HuH-7 (cell line): ENCODE results near the gene LRP3.
A peak's percentile ranks its signal among the peaks of the same experiment; 100 is the strongest.
"Not testable (repeated sequence)": the region's sequence is repeated elsewhere in the genome, so short reads cannot be mapped to it uniquely, and the experiment has no call there.

Source experiments
- DNase-seq: peaks from one replicate; pipeline ENCODE4 v3.0.0; 2011; ENCODE audit warnings: low spot score

The LRP3 gene, protein sequence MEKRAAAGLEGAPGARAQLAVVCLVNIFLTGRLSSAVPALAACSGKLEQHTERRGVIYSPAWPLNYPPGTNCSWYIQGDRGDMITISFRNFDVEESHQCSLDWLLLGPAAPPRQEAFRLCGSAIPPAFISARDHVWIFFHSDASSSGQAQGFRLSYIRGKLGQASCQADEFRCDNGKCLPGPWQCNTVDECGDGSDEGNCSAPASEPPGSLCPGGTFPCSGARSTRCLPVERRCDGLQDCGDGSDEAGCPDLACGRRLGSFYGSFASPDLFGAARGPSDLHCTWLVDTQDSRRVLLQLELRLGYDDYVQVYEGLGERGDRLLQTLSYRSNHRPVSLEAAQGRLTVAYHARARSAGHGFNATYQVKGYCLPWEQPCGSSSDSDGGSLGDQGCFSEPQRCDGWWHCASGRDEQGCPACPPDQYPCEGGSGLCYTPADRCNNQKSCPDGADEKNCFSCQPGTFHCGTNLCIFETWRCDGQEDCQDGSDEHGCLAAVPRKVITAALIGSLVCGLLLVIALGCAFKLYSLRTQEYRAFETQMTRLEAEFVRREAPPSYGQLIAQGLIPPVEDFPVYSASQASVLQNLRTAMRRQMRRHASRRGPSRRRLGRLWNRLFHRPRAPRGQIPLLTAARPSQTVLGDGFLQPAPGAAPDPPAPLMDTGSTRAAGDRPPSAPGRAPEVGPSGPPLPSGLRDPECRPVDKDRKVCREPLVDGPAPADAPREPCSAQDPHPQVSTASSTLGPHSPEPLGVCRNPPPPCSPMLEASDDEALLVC

DNA sequence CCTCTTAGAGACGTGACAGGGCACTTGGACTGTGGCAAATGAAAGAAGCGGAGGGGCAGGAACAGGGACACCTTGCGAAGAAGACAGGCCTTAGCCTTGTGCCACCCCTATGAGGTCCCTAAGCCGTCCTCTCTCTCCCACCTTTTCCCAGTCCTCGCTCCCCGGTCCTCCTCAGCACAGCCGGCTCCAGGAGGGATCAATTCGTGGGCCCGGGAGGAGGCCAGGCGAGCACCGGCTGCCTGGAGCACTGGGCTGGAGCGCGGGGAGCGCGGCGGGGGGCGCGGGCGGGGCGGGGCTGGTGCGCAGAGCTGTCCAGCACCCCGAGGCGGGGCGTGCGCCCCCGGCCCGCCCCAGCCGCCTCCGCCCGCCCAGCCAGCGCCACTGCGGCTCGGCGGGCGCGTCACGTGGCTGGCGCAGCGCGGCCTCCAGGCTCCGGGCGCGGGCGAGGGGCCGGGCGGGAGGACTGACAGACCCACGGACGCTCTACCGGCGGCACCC lies at the start of gene LRP3:
Gene LRP3, plus strand, starts transcription at position 466 of the 498 bp plus-strand sequence. CDS start 456 bp downstream, outside the sequence.
- DNase-seq, result peak; percentile 72

DNA sequence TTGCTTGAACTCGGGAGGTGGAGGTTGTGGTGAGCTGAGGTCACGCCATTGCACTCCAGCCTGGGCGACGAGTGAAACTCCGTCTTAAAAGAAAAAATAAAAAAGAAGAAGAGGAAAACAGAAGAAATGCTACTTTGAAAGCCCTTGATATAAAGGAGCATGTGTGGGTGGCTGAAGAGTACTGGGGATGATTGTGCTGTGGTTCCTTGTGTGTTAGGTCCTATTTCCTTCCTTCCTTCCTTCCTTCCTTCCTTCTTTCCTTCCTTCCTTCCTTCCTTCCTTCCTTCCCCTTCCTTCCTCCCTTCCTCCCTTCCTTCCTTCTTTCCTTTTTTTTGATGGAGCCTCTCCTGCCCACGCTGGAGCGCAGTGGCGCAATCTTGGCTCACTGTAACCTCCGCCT lies 47.9 kb upstream of the LRP3 start:
- no peak for DNase-seq

DNA sequence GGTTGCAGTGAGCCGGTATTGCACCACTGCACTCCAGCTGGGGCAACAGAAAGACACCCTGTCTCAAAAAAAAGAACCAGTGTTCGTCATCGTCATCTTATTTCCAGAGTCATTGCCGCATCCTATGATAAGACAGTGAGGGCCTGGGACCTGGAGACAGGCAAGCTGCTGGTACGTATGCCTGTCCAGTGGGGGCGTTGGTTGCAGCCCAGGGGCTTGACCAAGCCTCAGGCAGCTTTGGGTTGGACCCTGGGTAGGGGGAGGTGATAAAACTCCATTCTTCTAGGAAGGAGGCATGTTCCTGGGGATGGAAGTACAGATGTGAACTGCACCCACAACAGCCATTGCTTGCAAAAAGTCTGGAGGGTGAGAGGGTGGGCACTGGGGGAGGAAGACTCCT lies 46.6 kb upstream of the LRP3 start:
- DNase-seq, result no peak

DNA sequence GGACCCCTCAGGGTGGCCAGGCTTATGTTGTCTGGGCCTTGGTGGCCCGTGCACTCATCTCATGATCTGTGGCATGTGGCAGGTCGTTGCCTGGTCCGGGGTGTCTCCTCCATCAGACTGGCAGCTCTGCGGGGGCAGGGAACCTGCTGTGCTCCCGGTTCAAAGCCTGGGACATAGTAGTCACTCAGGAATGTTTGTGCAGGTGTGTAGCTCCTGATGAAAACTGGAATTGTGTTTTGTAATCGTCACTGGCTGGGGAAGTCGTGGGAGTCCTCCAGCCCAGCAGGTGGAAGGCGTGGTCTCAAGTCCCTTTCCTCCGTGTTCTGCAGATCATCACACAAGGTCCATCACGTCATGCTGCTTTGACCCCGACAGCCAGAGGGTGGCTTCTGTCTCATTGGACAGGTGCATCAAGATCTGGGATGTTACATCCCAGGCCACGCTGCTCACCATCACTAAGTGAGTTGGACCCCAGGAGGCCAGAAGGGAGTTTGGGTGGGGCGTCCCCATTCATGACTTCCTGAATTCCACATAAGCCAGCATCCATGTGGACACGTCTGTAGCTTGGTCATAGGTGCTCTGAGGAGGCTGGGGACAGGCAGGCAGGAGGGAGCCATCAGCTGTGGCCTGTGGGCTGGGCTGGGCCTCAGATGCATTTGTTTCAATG lies 43.1 kb upstream of the LRP3 start:
- DNase-seq, result no peak

DNA sequence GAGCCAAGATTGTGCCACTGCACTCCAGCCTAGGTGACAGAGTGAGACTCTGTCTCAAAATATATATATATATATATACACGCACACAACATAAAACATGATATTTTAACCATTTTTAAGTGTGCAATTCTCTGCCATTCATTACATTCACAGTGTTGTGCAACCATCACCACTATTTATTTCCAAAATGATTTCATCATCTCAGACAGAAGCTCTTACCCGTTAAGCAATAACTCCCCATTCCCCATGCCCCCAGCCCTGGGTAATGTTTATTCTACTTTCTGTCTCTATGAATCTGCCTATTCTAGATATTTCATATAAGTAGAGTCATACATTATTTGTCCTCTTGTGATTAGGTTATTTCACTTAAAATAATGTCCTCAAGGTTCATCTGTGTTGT lies 42.0 kb upstream of the LRP3 start:
- no peak for DNase-seq

DNA sequence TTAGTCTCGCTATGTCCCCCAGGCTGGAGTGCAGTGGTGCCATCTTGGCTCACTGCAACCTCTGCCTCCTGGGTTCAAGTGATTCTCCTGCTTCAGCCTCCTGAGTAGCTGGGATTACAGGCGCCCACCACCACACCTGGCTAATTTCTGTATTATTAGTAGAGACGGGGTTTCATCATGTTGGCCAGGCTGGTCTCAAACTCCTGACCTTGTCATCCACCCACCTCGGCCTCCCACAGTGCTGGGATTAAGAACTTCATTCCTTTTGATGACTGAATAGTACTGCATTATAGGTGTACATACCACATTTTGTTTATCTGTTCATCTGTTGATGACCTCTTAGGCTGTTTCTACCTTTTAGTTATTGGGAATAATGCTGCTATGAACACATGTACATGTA lies 41.5 kb upstream of the LRP3 start:
- DNase-seq, result not testable (repeated sequence)

DNA sequence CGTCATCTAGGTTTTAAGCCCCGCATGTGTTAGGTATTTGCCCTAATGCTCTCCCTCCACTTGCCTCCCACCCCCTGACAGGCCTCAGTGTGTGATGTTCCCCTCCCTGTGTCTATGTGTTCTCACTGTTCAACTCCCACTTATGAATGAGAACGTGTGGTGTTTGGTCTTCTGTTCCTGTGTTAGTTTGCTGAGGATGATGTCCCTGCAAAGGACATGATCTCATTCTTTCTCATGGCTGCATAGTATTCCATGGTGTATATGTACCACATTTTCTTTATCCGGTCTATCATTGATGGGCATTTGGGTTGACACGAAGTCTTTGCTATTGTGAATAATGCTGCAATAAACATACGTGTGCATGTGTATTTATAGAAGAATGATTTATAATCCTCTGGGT lies 39.8 kb upstream of the LRP3 start:
- DNase-seq, result not testable (repeated sequence)

DNA sequence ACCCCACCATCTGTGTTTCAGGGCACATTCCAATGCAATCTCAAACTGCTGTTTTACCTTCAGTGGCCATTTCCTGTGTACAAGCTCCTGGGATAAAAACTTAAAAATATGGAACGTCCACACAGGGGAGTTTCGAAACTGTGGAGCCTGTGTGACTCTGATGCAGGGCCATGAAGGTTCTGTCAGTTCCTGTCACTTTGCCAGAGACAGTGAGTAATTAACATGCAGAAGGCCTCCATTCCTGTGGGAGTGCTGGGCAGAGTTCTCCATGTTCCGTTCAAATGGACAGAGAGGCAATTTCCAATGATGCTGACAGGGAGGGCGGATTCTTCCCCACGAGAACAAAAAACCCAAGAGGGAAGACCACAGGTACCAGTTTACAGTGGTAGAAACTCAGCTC lies 37.8 kb upstream of the LRP3 start:
- no peak for DNase-seq

DNA sequence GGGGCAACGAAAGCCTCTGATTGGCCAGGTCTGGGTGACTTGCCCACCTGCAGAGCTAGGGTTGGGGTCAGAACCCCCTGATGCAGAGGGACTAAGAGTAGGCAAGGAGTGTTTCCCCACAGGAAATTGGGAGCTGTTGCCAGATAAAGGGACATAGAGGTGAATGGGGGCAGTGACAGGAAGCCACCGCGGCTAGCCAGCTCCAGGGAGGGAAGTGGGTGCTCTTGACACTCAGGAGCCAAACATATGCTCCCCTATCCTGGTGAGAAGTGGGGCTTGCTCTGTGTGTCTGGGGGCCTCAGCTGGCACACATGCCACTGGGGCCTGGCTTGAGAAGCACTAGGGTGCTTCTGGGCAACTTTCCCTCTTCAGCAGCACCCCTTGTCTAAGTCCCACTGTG lies 36.2 kb upstream of the LRP3 start:
- no peak for DNase-seq

DNA sequence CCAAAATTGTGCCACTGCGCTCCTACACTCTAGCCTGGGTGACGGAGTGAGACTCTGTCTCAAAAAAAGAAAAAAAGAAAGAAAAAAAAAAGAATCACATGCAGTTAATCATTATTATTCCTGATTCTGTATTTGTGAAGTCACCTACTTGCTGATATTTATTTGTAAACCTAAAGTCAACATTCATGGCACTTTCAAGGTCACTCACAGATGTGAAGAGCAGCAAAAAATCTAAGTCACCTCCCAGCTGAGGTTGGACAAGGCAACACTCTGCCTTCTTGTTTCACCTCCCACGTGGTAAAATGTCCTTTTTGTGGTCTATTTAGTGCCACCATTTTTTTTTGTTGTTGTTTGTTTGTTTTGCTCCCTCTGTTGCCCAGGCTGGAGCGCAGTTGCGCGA lies 35.8 kb upstream of the LRP3 start:
- no peak for DNase-seq

DNA sequence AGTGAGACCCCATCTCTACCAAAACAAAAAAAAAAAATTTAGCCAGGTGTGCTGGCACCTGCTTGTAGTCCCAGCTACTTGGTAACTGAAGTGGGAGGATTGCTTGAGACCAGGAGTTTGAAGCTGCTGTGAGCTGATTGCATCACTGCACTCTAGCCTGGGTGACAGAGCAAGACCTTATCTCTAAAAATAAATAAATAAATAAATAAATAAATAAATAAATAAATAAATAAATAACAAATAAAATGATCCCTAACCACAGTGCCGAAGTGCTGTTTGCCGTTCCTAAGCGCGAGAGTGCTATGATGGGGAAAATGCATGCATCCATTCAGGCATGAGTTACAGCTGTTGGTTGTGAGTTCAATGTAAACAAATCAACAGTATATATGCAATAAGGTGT lies 35.0 kb upstream of the LRP3 start:
- no peak for DNase-seq

DNA sequence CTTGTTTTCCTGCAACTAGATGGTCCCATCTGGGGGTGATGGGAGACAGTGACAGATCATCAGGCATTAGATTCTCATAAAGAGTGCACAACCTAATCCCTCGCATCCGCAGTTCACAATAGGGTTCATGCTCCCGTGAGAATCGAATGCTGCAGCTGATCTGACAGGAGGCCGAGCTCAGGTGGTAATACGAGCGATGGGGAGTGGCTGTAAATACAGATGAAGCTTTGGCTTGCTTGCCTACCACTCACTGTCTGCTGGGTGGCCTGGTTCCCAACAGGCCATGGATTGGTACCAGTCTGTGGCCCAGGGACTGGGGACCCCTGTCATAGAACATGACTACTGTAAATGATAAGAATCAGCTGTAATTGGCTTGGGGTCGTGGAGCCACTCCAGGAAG lies 34.2 kb upstream of the LRP3 start:
- DNase-seq, result no peak

DNA sequence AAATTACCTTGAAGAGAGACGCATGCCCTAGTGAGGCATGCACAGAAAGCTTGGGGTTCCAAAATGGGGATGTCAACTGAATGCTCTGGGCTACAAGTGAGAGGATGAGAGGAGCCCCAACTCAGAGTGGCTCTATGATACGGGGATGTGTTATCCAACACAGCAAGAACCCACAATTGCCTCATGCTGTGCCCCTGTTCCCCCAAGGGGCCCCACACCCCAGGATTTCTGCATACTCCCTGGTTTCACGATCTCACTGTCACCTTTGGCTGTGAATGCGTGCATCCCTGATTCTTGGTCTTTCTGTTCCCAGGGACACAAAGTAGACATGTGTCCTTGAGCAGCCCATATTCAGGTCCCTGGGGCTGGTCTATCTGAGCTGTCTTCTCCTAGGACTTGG lies 32.9 kb upstream of the LRP3 start:
- no peak for DNase-seq

DNA sequence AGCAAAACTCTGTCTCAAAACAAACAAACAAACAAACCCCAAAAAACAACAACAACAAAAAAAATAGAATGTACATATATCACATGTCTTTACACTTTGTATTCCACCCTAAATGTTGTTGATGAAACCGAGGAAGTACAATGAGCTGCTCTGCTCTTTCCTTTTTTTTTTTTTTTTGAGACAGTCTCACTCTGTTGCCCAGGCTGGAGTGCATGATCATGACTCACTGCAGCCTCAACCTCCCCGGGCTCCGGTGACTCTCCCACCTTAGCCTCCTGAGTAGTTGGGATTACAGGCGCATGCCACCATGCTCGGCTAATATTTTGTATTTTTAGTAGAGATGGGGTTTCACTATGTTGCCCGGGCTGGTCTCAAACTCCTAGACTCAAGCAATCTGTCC lies 30.6 kb upstream of the LRP3 start:
- no peak for DNase-seq

DNA sequence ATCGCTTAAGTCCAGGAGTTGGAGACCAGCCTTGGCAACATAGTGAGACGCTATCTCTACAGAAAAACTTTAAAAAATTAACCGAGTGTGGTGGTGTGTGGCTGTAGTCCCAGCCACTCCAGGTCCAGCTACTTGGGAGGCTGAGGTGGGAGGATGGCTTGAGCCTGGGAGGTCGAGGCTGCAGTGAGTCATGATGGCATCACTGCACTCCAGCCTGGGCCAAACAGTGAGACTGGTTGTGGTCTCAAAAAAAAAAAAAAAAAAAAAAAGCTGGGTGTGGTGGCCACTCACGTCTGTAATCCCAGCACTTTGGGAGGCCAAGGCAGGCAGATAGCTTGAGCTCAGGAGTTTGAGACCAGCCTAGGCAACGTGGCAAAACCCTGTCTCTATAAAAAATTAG lies 28.1 kb upstream of the LRP3 start:
- not testable (repeated sequence) for DNase-seq

DNA sequence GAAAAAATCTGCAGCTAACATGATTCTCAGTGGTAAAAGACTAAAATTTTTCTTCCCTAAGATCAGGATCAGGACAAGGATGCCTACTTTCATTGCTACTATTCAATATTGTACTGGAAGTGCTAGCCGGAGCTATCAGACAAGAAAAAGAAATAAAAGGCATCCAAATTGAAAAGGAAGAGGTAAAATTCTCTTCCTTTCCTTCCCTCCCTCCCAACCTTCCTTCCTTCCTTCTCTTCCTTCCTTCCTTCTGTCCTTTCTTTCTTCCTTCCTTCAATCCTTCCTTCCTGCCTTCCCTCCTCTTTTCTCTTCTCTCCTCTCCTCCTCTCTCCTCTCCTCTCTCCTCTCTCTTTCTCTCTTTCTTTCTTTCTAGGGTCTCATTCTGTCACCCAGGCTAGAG lies 26.7 kb upstream of the LRP3 start:
- no peak for DNase-seq

DNA sequence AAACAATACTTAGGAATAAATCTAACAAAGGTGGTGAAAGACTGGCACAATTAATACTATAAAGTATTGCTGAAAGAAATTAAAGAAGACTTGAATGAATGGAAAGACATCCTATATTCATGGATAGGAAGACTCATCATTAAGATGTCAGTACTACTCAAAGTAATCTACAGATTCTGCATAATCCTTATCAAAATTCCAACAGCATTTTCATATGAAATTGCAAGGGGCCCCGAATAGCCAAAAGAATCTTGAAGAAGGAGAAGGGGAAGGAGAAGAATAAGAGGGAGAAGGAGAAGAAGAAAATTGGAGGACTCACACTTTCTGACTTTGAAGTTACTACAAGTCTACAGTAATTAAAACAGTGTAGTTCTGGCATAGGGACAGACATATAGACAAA lies 25.6 kb upstream of the LRP3 start:
- DNase-seq, result no peak

DNA sequence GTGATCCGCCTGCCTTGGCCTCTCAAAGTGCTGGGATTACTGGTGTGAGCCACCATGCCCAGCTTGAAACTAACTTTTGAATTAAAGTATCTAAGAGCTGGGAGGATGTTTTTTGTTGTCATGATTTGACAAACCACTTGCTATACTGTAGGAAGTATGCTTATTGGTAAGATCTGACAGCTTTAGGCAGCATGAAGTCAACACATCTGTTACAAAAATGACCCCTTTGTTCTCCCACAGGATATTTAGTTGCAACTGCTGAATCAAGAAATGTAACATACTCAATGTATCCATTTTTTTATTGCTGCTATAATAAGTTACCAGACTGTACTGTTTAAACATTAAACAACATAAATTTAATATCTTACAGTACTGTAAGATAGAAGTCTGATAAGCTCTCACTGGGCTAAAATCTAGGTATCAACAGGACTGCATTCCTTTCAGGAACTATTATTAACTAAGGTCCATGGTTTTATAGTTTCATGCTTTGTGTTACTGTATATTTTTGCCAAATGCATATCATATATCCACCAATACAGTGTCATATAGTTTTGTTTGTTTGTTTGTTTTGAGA lies 22.8 kb upstream of the LRP3 start:
- no peak for DNase-seq

DNA sequence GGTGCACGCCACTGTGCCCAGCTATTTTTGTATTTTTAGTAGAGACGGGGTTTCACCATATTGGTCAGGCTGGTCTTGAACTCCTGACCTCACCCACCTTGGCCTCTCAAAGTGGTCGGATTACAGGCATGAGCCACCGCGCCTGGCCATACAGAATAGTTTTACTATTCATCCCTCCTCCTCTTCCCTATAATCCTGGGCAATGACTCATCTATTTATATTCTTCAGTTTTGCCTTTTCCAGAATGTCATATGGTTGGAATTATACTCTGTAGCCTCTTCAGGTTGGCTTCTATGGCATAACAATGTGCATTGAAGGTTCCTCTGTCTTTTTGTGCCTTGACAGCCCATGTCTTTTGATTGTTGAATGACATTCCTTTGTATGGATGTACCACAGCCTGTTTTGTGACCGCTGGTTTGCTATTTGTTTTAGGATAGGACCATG lies 22.2 kb upstream of the LRP3 start:
- DNase-seq, result no peak

DNA sequence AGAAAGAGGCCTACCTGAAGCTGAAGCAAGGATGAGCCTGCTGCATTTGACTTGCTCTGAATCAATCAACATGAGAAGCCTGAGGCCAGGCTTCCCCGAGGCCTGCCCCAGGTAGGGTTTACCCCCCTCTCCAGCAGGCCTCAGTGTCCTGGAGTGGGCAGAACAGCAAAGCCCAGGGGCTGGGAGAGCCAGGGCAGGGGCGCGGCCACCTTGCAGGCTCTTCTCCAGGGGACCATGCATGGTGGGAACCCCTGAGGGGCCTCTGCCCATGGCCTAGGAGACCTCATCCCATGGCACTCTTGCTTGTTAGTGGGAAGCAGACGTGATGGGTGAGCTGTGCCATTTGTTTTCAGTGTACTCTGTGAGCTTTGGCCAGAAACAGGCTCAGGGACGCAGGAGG lies 19.9 kb upstream of the LRP3 start:
- DNase-seq, result no peak

DNA sequence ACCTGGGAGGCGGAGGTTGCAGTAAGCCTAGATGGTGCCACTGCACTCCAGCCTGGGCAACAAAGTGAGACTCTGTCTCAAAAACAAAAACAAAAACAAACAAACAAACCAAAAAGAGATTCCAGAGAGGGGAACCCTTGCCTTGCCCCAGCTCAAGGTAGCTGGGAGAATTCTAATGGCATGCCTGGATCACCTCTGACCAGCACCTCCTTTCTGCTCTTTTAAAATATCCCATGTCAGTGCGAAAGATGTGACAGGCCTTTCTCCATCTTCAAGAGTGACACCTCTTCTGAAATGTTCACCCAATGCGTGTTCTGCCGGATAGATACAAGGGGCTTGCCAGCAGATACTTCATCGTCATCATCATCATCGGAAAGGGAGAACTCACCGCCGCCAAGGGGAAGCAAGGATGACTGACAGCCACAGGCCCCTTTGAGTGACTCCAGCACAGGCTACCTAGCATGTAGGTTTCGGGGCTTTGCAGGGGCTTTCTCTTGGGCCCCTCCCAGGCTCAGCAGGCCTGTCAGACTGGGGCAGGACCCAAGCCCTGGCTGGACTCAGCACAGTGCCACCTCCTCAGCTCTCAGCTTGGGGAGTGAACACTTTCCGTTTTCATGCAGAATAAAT lies 18.9 kb upstream of the LRP3 start:
- DNase-seq, result no peak
